HepG2 (cell line): ENCODE results near the gene CTSG.

ENCODE experiments used
- CHD2 ChIP-seq: IDR thresholded peaks from 2 replicates; pipeline ENCODE4 v1.6.1; 2011; ENCODE audit warnings: low read depth, low read length, improper control_type of control experiment
- CTCF ChIP-seq: sonication (generic); formaldehyde crosslinking; IDR thresholded peaks from 2 replicates; pipeline ENCODE4 v1.5.0; 2020; ENCODE audit warnings: mild to moderate bottlenecking, missing genetic modification reagents, moderate library complexity
- FOXM1 ChIP-seq: sonication (generic); formaldehyde crosslinking; IDR thresholded peaks from 2 replicates; pipeline ENCODE4 v1.5.0; 2020; ENCODE audit warnings: missing genetic modification reagents
- FOXO4 ChIP-seq: sonication (generic); formaldehyde crosslinking; conservative IDR thresholded peaks from 2 replicates; pipeline ENCODE4 v1.8.1; 2023; ENCODE audit warnings: missing genetic modification reagents
- MTF2 ChIP-seq: sonication (generic); formaldehyde crosslinking; IDR thresholded peaks from 2 replicates; pipeline ENCODE4 v1.5.0; 2020; ENCODE audit warnings: missing genetic modification reagents, borderline replicate concordance
- NR2C2 ChIP-seq: sonication (generic); formaldehyde crosslinking; IDR thresholded peaks from 2 replicates; pipeline ENCODE4 v1.4.0; 2020; ENCODE audit warnings: missing genetic modification reagents, mild to moderate bottlenecking, moderate library complexity, borderline replicate concordance
- NR3C1 ChIP-seq: sonication (generic); formaldehyde crosslinking; IDR thresholded peaks from 2 replicates; pipeline ENCODE4 v1.4.0; 2020; ENCODE audit warnings: missing genetic modification reagents
- TBL1XR1 ChIP-seq: fragments of 150-350 bp; IDR thresholded peaks from 2 replicates; pipeline ENCODE4 v1.6.1; 2014; ENCODE audit warnings: borderline replicate concordance, low read length; ENCODE audit not compliant: partially characterized antibody
- ZNF644 ChIP-seq: IDR thresholded peaks from 2 replicates; pipeline ENCODE4 v1.6.1; 2016; ENCODE audit warnings: low read depth

- TF ChIP-seq ZNF644 (CRISPR knock-in tag) = no peak
- TF ChIP-seq NR2C2 (CRISPR knock-in tag) = no peak
- no peak for TF ChIP-seq FOXO4 (CRISPR knock-in tag)
- TF ChIP-seq NR3C1 (CRISPR knock-in tag) = no peak
- no peak for TF ChIP-seq MTF2 (CRISPR knock-in tag)
- TF ChIP-seq TBL1XR1 = no peak
- no peak for TF ChIP-seq CTCF (CRISPR knock-in tag)
- TF ChIP-seq FOXM1 (CRISPR knock-in tag) = no peak
- no peak for TF ChIP-seq CHD2
These were observed 19.2 kb upstream of the CTSG start for GRCh38 chr14:24595073-24595808.
